AG09319 (cell line): ENCODE data around the gene IFNL2.
"Not testable (repeated sequence)": the region's sequence is repeated elsewhere in the genome, so short reads cannot be mapped to it uniquely, and the experiment has no call there.

Source experiments
- DNase-seq: peaks from one replicate; pipeline ENCODE4 v3.0.0-alpha.2; 2010; ENCODE audit warnings: low read depth; ENCODE audit errors: extremely low read depth
- CTCF ChIP-seq: IDR thresholded peaks from 2 replicates; pipeline ENCODE4 v1.5.1; 2011; ENCODE audit warnings: low read depth, mild to moderate bottlenecking, inconsistent platforms, low read length, moderate library complexity

IFNL2 gene

DNA sequence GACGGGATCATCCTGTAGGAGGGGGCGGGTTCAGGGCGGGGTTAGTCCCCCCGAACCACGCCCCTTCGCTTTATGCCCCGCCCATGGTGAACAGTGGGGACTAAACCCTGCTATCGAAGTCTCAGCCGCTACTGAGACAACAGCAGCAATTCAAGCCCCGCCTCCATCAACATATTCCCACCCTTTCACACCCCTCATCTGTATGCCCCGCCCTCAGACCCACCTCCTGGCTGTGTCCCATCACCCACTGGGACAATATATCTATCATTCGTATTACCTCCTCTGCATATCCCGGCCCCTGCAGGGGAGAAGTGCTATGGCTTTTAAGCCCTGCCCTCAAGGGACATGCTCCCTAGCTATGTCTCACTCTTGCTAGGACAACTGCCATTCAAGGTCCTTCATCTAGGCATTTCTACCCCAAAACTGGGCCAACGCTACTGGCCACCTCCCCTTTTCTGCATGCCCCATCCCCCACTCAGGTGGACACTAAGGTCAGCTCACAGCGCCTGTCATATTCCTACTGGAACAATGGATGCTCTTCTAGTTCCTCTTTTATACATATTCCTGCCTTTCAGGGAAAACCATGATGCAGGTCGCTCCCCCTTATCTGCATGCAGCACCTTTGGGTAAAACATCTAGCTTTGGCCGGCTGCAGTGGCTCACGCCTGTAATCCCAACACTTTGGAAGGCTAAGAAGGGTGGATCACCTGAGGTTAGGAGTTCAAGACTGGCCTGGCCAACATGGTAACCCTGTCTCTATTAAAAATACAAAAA, 40.5 kb downstream of the IFNL2 start:
- DNase-seq = no peak
- no peak for TF ChIP-seq CTCF

DNA sequence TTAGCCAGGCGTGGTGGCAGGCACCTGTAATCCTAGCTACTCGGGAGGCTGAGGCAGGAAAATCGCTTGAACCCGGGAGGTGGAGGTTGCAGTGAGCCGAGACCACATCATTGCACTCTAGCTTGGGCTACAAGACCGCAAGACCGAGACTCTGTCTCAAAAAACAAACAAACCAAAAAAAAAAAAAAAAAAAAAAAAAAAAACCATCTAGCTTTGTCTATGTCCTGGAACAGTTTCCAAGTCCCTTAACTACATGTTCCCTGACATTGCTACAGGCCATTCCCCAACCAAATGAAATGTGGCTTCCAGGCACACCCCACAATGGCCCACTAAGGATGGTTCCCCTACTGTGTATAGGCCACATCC, 41.1 kb downstream of the IFNL2 start:
- DNase-seq = not testable (repeated sequence)

GRCh38 chr19:39310558-39311311, 42.5 kb downstream of the IFNL2 start:
- no peak for TF ChIP-seq CTCF
- DNase-seq = no peak

- no peak for TF ChIP-seq CTCF
- no peak for DNase-seq
These were observed 46.0 kb downstream of the IFNL2 start for GRCh38 chr19:39314016-39314728.

DNA sequence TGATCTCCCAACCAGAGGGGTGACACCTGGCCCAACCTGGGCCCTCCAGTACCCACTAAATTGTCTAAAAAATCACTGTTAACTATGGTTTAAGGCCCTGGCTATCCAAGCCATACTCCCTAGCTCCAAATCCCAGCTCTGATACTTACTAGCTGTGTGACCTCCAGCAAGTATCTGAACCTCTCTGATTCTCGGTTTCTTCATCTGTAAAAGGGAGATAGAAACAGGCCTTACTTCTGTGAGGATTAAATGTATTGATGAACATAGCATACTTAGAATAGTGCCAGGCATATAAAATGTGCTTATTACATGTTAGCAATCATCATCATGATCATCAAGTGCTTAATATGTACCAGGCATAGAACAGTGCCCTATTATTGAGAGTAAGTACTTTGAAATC, 47.7 kb downstream of the IFNL2 start:
- TF ChIP-seq CTCF = no peak
- DNase-seq = no peak

DNA sequence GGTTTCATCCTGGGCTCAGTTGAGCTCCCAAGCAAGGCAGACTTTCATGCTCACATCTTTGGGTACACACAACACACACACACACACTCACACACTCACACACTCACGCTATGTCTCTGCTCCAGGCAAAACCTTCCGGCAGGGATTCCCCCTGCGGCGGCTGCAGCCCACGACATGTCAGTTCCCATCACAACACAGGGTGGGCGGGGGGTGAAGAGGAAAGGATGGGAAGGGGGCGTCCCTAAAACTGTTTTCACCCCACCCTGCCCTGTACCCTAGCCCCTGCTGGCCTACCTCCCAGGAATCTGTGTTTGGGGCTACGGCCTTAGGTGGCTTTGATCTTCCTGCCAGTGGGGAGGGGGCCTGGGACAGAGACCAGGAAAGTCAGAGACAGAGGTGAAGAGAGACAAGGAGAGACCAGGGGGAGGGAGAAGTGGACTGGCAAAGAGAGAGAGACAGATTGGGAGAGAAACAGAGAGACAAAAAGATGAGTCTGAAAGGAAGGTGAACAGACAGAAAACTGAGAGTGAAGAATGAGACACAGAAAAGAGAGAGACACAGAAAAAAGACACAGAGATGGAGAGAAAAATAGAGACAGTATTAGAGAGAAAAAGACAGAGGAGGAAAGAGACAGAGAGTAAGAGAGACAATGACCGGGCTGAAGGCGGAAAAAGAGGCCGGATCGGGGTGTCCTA, 48.6 kb downstream of the IFNL2 start:
- no peak for DNase-seq
- TF ChIP-seq CTCF = no peak

DNA sequence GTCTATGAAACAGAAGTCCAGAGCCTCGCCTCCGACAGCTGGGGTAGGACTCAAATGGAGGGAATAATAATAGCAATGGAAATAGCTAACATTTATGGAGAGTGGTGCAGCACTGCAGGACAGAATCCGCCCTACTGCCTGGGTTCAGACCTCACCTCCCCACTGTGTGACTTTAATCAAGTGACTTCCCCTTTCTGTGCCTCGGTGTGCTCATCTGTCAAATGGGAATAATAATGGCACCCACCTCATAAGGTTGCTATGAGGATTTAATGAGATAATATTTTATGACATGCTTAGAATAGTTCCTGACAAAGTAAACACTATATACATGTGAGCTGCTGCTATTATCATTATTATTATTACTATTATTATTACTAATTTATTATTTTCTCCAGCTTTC, 49.3 kb downstream of the IFNL2 start:
- no peak for TF ChIP-seq CTCF
- DNase-seq = no peak
